Bronchial epithelial cell (primary cell): ENCODE data around the gene CABLES1. TPM values are rescaled to one million over a fixed set of nuclear protein-coding genes. Genes with fewer than 3 reads are reported as not detected.

ENCODE experiments used
- DNase-seq: peaks from one replicate; pipeline ENCODE4 v3.0.0-alpha.2; 2010; ENCODE audit warnings: low read depth
- FAIRE-seq: peaks from 2 replicates; lab custom pipeline; 2011; peaks lifted over from hg19 to GRCh38; lab: Jason Lieb, UNC
- H3K27me3 ChIP-seq: 2 replicates; pipeline ENCODE4 v1.5.1; 2011; ENCODE audit warnings: low read length; ENCODE audit not compliant: control insufficient read depth, insufficient read depth
- H3K36me3 ChIP-seq: 2 replicates; pipeline ENCODE4 v1.5.1; 2011; ENCODE audit warnings: low read length; ENCODE audit not compliant: control insufficient read depth, insufficient read depth
- H3K4me3 ChIP-seq: 2 replicates; pipeline ENCODE4 v1.5.1; 2011; ENCODE audit warnings: mild to moderate bottlenecking, low read depth, low read length, control low read depth
- CTCF ChIP-seq: IDR thresholded peaks from 2 replicates; pipeline ENCODE4 v1.5.1; 2011; ENCODE audit warnings: mild to moderate bottlenecking, moderate library complexity, low read length, control low read depth, inconsistent platforms; ENCODE audit not compliant: insufficient read depth, severe bottlenecking
- total RNA-seq: library from RNA; depleted of rRNA; stranded (reverse); fragments of >200 nt; gene quantifications from 2 replicates; pipeline ENCODE4 v1.2.1, GENCODE V29; 2014

The CABLES1 gene
- total RNA-seq, 1 donor from 2014 or later, result 0.26 TPM

DNA sequence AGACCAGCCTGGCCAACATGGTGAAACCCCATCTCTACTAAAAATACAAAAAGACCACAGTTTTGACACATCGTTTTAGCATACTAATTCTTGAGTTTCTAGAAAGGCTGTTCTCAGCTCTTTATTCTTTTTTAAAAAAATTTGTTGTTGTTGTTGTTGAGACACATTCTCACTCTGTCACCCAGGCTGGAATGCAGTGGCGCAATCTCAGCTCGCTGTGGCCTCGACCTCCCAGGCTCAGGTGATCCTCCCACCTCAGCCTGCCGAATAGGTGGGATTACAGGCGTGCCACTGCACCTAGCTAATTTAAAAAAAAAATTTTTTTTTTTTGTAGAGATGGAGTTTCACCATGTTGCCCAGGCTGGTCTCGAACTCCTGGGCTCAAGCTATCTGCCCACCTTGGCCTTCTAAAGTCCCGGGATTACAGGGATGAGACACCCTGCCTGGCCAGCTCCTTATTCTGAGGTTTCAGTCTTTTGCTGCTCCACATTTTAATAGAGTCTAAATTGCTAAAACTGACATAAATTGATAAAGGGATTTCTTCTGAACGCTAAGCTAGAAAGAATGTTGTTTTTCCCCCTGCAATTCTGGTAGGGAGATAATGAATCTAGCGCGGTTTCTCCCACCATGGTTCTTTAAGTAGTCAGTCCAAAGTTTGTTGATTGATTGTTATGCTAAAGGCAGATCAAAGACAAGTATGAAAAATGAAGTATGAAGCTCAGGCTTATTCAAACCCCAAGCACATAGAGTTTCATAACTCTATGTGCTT, 32.6 kb upstream of the CABLES1 start:
- DNase-seq, result no peak
- FAIRE-seq, result no peak
- H3K27me3 ChIP-seq, result no peaks in the 10 kb centered on the region
- TF ChIP-seq CTCF, result no peak
- H3K36me3 ChIP-seq, result no peaks in the 10 kb centered on the region
- no peak overlapping the region for H3K4me3 ChIP-seq

DNA sequence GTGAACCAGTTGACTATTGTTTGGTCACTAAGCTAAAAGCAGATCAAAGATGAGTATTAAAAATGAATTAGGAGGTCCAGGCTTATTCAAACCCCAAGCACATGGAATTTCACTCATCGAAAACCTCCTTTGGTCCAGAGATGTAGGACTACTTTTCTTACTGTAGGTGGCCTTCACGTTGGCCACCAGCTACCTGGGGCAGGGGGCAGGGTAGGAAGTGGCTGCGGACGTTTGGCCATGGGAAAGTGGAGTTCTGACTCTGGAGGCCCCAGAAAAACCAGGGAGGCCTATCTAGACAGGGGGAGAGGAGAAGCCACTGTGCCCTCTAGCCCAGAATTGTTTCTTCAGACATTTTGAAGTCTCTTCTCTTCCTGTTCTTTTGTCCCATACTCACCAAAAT, 31.8 kb upstream of the CABLES1 start:
- DNase-seq (no peak), FAIRE-seq (no peak)

GRCh38 chr18:23105030-23105429, 30.3 kb upstream of the CABLES1 start:
- Histone ChIP-seq H3K4me3 (no peak overlapping the region), H3K36me3 (no peaks in the 10 kb centered on the region), H3K27me3 (no peaks in the 10 kb centered on the region)
- DNase-seq (no peak), FAIRE-seq (no peak)
- TF ChIP-seq CTCF, result no peak

More for the DNA sequence above, 31.8 kb upstream of the CABLES1 start:
- H3K4me3 ChIP-seq, result no peak overlapping the region
- no peak for TF ChIP-seq CTCF
- H3K36me3 ChIP-seq, result no peaks in the 10 kb centered on the region
- no peaks in the 10 kb centered on the region for H3K27me3 ChIP-seq

GRCh38 chr18:23105581-23106219, 29.6 kb upstream of the CABLES1 start:
- no peak for DNase-seq
- no peak for FAIRE-seq
- no peaks in the 10 kb centered on the region for H3K36me3 ChIP-seq
- H3K4me3 ChIP-seq, result no peak overlapping the region
- no peak for TF ChIP-seq CTCF
- H3K27me3 ChIP-seq, result no peaks in the 10 kb centered on the region

DNA sequence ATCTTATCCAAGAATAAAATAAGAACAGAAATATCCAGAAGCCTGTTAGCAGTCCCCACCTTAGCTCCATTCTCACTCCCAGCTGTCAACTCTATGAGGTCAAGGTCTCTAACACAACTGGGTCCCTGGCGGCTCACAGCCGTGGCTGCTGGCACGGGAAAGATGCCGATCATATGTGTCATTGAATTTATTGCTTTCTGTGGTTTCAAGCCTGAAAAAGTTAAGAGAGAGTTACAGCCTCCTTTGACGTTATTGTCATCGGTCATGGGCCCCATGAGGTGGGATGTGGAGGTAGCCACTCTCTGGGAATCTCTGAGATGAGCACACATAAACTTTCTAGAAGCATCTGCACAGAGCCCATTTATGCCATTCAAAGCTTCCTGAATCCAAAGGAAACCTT, 28.7 kb upstream of the CABLES1 start:
- DNase-seq, result peak; percentile 48
- H3K4me3 ChIP-seq, result no peak overlapping the region
- FAIRE-seq, result no peak

More for the DNA sequence above, 28.7 kb upstream of the CABLES1 start:
- no peaks in the 10 kb centered on the region for H3K36me3 ChIP-seq
- no peaks in the 10 kb centered on the region for H3K27me3 ChIP-seq
- TF ChIP-seq CTCF, result no peak
